HG02981 (cell line): ENCODE measurements around the gene RDX.
"Not testable (repeated sequence)": the region's sequence is repeated elsewhere in the genome, so short reads cannot be mapped to it uniquely, and the experiment has no call there.

ENCODE experiments used
- ATAC-seq: cut with Tn5 transposase; IDR thresholded peaks from one replicate; pipeline ENCODE4 v1.9.1; 2021; ENCODE audit warnings: mild to moderate bottlenecking, moderate library complexity; ENCODE audit not compliant: unreplicated experiment

Gene RDX

DNA sequence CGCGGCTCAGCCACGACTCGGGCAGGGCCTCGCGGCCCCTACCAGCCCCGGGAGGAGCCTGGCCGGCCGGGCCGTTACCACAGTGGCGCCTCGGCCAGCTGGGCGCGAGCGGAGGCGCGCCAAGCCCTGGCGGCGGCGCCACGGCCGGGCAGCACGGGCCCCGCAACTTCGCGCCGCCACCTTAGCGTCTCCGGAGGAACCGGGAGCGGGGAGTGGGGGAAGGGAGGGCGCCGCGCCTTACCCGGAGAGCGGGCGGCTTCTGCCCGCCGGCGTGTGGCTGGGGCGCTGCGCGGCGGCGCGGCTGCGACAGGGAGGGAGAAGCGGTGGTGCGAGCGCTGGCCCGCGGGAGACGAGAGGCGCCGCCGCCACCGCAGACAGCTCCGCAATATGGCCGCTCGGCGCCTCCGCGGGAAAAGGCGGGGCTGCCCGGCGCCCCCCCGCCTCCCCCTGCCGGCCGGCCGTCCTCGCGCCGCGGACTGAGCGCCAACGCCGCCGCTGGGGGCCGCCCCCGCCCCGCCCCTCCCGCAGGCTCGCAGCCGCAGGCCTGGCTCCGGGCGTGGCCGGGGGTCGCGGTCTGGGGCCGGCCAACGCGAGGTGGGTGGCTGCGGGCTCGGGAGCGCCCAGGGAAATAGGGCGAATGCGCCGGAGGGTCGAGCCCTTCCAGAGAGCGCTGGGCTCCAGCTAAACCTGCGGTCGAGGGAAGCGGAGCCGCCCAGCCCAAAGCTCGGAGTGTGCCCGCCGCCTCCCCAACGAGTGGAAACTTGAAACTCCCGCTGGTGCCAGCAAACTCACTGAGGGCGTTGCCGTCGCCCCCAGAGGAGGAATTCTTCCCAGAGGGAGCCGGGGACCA lies at the start of gene RDX:
Gene RDX, minus strand, starts transcription at position 389 of the 850 bp plus-strand sequence. CDS start 16,922 bp downstream, outside the sequence.
- peak; percentile 66 for ATAC-seq

DNA sequence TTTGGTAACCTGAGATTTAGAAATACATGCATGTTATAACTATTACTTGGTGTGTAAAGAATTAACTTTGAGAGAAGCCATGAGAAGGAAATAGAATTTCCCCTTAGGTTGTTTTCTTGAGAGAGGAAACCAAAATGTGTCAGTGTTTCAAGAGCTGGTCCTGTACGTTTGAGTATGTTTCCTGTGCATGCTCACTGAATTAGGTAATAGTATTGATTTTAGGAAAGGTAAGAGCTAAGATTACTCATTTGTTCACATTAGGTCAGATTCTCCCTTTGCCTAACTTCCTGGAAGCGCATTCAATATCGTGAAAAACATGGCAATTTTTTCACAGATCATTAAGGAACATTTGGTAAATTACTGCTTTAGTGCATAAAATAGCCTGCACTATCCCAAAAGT lies 49.3 kb upstream of the RDX start:
- peak; percentile 39 for ATAC-seq

DNA sequence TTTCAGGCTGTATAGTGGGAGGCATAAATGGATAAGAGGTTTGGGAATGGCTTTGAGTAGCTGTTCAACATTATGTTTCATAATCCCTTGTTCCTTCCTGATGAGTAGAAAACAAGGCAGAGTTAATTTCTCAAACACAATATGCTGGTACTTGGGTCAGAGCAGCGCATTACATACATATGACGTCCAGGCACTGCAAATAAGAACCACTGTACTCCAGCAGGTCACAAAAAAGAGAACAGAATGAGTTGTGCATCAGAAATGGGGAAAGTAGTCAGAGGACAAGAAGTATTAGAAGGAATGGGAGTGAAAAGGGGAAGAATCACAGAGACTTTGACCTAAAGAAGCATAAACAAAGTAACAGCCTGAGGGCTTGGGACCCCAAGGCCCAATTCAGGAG lies 44.0 kb upstream of the RDX start:
- ATAC-seq, result no peak

DNA sequence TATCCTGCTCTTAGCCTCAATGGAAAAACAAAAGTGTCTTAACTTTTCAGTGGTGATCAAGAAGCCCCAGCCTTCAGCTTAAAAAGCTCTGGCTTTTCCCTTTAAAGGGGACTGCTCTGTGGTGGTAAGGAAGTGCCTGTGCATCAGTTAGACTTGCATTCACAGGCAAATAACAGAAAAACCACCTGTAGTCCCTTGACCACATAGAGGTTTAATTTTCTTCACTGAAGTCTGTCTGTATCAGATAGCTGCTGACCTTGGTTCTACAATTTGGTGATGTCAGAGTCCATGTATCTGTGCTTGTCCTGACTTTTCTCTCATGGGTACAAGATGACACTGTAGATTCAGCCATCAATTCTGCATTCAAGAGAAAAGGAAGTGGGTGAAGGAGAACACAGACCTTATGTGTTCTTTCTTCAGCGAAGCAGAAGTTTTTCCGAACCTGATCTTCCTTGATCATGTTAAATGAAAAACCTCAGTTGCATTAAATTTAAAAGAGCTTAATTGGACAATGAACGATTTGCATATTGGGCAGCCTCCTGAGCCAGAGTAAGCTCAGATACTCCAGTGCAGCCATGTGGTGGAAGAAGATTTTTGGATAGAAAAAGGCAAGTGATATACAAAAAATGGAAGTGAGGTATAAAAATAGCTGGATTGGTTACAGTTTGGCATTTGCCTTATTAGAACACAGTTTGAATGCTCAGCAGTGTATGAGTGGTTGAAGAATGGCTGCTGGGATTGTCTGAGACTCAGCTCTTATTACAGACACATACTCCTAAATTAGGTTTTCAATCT lies 43.2 kb upstream of the RDX start:
- no peak for ATAC-seq

DNA sequence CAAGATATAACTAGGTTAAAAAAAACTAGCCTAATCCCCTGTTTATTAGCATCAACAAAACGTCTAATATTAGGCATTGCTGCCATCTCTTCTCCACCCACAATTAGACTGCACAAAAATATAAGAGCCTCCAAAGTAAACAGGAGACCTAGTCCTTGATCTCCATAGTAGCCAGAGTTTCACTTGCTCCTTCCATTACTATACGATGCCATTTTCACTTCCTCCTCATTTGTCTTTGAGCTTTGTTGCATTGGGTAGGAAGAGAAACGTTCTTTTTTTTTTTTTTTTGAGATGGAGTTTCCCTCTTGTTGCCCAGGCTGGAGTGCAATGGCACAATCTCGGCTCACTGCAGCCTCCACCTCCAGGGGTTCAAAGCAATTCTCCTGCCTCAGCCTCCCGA lies 42.3 kb upstream of the RDX start:
- ATAC-seq, result peak; percentile 63

DNA sequence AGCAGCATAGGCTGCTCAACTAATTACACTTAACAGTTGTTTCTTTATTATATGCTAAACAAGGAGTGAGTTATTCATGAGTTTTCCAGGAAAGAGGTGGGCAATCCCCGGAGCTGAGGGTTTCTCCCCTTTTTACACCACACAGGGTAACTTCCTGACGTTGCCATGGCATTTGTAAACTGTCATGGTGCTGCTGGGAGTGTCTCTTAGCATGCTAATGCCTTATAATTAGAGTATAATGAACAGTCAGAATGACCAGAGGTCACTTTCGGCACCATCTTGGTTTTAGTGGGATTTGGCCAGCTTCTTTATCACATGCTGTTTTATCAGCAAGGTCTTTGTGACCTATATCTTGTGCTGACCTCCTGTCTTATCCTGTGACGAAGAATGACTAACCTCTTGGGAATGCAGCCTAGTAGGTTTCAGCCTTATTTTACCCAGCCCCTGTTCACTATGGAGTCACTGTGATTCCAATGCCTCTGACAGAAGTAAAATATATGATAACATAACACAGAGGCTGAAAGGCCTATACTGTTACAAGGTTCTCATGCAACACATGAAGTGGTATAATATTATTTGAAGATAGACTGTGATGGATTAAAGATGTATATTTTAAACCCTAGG lies 41.3 kb upstream of the RDX start:
- no peak for ATAC-seq

DNA sequence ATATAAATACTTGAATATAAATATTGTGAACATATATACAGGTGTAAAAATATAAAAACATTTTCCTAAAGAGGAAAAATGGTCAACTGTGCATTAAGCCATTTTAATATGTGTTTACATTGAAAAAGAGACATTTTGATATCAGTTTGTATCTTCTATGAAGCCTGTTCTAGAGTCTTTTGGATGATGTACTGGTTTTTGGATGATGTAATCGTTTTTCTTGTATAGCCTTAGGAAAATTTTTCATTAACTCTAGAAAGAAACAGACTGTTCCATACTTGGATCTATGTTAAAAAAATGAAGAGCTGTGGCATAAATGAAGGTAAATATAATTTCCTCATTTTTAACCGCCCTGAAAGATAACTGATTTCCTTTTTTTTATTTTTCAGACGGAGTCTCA lies 39.6 kb upstream of the RDX start:
- ATAC-seq, result no peak

DNA sequence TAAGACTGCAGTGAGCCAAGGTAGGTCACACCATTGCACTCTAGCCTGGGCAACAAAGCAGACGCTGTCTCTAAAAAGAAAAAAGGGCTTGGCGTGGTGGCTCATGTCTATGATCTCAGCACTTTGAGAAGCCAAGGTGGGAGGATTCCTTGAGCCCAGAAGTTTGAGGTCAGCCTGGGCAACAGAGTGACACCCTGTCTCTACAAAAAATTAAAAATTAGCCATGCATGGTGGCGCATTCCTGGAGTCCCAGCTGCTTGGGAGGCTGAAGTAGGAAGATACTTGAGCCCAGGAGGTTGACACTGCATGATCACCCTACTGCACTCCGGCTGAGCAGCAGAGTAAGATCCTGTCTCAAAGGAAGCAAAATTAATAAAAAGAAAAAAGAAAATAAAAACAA lies 38.9 kb upstream of the RDX start:
- ATAC-seq, result no peak

DNA sequence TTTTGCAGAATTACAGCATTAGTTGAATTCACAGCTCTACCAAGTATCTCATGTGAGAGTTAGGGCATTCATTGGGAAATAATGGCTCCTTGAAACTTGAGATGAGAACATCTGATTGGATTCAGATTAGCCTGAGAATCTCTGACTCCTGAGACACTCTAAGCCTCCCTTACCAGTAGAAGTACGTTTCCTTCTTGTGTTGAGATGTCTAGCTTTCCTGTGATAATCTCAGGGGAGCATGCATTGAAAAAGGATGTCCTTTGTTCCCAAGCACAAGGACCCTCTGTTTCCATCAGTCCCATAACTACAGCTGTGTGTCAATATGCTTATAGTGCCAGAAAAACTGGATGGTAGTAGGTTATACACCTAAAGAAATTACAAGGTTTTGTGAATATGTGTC lies 35.2 kb upstream of the RDX start:
- ATAC-seq, result no peak

DNA sequence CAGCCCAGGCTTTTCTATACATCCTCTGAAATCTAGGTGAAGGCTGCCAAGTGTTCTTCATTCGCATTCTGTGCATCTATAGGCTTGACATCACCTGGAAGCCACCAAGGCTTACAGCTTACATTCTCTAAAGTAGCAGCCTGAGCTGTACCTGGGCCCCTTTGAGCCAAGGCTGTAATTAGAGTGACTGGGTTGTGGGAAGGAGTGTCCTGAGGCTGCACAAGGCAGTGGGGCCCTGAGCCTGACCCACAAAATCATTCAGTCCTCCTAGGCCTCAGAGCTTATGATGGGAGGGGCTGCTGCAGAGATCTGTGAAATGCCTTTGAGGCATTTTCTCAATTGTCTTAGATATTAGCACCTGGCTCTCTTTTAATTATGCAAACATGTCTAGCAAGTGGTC lies 33.0 kb upstream of the RDX start:
- ATAC-seq, result no peak

DNA sequence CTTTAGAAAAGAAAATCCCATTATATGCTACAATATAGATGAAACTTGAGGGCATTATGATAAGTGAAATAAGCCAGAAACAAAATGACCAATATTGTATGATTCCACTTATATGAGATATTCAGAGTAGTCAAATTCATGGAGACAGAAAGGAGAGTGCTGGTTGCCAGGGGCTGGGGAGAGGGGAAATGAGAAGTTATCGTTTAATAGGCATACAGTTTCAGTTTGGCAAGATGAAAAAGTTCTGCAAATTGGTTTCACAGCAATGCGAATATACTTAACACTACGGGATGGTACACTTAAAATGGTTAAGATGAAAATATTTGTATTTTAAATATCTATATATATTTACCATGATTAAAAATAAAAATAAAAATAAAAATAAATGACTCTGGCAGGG lies 31.1 kb upstream of the RDX start:
- ATAC-seq, result no peak

DNA sequence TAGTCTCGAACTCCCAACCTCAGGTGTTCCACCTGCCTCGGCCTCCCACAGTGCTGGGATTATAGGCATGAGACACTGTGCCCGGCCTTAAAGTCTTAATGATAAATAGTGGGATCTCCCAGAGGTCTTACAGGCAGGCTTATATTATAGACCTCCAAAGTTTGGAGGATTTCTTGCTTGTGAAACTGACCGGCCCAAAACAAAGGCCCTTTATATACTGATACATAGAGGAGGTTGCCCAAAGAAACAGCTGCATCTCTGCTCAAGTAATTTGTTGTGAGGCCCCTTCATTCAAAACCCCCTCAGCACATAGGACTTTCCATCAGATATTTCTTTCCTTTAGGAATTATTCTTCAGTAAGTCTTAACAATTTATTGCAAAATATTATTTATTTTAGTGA lies 27.4 kb upstream of the RDX start:
- no peak for ATAC-seq

DNA sequence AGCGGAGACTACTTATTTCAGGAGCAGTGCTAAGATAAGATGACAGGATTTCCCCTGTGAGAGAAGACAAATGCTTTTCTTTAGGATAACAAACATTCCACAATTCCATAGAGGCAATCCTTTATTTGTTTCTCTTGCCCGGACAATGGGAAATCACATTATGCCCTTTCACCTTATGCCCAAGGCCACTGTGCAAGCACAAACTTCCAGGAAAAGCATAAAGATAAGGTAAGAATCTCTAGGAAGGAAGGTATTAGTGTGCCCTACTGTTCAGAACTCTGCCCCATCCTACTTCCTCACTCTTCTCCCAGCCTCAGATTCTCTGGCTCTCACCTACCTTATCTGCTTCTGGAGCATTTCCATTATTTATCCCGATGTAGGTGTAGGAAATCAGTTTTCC lies 23.1 kb upstream of the RDX start:
- ATAC-seq, result no peak

DNA sequence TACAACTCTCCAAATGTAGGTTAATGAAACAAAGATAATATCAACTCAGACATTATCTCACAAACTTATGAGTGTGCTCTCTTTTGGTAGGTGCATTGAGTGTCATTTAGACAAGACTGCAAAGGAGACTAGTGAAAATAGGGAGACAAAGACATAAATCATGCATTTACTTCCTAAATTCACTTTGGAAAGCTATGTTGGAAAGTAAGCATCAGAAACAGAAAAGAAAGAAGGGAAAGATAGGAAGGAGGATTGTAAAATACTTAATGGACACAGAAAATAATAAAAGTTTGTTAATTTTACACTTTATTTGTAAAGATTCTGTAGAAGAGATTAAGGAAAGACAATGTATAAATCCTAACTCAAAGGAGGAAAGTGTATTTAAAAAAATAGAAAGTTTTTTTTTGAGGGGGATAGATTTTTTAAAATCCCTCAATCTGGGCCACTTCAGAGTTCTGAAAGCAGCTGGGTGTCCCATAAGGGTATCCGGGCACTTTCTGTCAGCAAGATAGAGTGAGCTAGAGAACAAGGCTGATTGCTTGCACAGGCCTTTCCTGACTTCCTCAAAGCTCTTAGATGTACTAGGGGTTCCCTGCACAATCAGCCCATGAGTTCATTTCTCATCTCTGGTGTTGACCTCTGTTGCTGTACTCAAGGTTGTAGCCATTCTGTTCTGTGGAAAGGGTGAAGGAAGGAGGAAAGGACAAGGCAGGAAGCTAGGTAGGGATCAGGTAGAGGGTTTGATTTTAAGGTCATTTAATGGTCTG lies 22.4 kb upstream of the RDX start:
- ATAC-seq, result no peak

DNA sequence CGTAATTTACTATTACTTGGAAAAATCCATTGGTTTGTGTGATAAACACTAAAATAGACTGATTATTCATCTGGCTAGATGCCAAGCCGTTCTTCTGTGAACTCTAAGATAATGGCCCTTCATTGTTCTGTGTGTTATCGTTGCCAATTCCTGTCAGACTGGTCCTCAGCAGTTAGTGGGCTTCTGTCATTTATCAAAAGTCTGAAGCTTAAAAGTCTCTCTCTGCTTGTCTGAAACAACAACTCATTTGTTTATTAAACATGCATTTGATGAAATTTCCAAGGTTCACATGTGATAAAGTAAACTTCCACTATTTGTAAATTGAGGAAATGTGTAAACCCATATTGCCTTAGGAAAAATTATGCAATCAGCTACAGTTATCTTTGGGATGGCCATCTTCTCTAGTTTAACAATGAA lies 21.1 kb upstream of the RDX start:
- no peak for ATAC-seq

DNA sequence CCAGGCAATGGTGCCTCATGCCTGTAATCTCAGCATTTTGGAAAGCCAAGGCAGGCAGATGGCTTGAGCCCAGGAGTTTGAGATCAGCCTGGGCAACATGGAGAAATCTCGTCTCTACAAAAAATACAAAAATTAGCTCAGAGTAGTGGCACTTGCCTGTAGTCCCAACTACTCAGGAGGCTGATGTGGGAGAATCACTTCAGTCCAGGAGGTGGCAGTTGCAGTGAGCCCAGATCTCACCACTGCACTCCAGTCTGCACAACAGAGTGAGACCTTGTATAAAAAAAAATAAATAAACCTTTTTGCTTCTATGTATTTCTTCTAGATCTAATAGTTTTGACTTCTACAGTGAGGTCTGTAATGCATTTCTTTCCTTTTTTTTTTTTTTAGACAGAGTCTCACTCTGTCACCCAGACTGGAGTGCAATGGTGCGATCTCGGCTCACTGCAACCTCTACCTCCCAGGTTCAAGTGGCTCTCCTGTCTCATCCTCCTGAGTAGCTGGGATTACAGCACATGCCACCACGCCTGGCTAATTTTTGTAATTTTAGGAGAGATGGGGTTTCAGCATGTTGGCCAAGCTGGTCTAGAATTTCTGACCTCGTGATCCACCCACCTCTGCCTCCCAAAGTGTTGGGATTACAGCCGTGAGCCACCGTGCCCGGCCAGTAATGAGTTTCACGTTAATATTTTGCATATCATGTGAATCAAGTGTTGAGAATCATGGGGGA lies 18.1 kb upstream of the RDX start:
- ATAC-seq, result no peak

DNA sequence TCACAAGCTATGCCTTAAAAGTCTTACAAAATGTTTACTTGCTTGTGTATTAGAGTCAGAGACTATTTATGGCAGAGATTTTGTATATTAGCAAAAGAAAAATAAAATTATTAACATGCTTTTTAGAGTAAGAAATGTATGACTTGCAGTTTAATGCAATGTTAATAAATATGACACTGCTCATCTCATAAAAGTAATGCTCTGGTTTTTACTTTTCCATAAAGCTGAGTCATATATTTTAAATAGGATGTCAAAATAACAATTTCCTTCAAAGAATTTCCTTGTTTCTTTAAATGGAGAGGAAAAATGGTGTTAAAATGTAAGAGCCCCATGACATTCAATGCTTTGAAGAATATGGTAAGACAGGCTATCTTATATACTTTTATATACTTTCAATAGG lies 16.3 kb upstream of the RDX start:
- no peak for ATAC-seq

DNA sequence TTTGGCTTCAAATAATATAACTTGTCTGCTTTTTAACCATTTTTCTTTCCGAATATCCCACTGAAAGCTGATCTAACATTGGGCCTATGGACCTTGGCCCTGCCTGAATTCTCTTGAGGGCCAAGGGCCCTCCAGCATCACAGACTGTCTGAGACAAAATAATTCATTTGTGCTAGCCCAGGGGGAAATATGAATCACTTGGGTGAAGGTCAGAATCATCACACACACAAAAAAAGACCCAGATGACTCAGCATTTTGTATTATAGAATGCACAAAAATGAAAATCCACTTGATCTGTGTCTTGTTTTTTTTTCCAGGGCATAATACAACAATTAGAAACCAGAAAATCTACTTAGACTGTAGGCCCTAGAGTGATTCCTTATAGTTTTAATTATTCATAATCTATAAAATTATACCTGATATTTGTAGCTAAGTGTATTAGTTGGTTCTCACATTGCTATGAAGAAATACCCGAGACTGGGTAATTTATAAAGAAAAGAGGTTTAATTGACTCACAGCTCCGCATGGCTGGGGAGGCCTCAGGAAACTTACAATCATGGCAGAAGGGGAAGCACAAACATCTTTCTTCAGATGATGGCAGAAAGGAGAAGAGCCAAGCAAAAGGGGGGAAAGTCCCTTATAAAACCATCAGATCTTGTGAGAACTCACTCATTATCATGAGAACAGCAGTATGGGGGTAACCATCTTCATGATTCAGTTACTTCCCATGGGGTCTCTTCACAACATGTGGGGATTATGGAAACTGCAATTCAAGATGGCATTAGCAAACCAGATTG lies 15.6 kb upstream of the RDX start:
- no peak for ATAC-seq

DNA sequence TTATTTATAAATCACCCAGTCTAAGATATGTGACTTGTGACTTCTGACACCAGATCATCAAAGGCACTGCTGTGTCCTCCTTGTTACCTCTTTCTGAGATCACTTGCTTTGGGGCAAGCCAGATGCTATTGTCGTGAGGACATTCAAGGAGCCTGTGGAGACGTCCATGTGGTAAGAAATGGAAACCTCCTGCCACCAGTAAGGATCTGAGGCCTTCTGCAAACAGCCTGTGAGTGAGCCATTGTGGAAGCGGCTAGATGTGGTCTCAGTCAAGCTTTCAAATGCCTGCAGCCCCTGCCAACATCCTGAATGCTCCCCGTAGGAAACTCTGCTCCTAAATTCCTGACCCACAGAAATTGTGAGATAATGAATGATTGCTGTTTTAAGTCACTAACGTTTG lies 11.7 kb upstream of the RDX start:
- no peak for ATAC-seq

DNA sequence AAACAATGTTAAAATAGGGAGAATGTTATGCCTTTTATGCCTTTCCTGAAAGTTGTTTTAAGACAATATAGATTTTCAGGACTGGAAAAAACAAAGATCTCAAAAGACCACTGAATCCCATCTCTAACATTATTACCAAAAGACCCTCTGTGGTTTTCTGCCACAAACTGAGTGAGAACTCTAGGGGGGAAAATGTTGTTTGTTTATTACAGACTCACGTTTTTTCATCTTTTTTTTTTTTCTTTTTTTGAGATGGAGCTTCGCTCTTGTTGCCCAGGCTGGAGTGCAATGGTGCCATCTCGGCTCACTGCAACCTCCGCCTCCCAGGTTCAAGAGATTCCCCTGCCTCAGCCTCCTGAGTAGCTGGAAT lies 9.6 kb upstream of the RDX start:
- ATAC-seq, result not testable (repeated sequence)
